ENCODE measurements around the gene CC2D2B.

Gene CC2D2B

DNA sequence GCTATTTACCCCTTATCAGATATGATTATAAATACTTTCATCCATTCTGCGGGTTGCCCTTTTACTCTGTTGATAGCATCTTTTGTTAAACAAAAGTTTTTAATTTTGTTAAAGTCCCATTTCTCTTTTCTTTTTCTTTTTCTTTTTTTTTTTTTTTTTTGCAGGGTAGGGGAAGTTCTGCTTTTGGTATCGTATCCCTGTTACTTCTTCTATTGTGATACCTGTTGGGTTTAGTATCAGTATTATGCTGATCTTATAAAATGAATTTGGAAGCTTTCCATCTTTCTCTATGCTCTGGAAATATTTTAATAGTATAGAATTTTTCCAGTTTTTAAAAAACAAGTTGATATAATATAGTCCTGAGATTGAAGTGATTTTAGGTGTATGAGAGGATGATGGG is 141.6 kb downstream of the CC2D2B start:
- Mint-ChIP-seq H3K27me3 (no peaks in the 10 kb centered on the region), H3K4me1 (peaks cover 50% of the 10 kb centered on the region), H3K9me3 (no peaks in the 10 kb centered on the region), H3K36me3 (peaks cover 23% of the 10 kb centered on the region), H3K4me3 (no peak overlapping the region), H3K27ac (no peak overlapping the region)
- ATAC-seq (ENCODE audit: low read depth) (peak; percentile 46), DNase-seq (ENCODE audit: low spot score in 2 of 2) (no peak)

DNA sequence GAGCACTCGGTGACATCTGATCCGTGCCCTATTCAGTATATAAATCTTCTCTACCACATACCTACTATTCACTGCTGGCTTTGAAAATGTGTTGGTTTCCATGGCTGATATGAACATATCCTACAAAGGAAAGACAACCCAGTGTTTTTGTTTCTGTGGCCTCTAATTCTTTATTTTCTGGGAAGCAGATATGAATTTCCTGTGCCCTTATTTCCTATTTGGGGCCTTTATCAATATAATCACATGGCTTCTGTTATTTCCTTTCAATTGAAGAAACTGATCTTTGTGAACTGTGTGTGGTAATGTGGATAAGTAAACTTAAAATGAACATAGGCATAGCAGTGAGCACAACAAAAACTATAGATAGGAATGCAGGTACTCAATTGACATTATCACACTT is 146.2 kb downstream of the CC2D2B start:
- Mint-ChIP-seq H3K9me3 (no peaks in the 10 kb centered on the region), H3K36me3 (peaks cover 28% of the 10 kb centered on the region), H3K4me1 (peaks cover 14% of the 10 kb centered on the region), H3K27me3 (no peaks in the 10 kb centered on the region), H3K27ac (no peak overlapping the region), H3K4me3 (no peak overlapping the region)
- no peak for ATAC-seq (ENCODE audit: low read depth)
- DNase-seq (ENCODE audit: low spot score in 2 of 2) = no peak

DNA sequence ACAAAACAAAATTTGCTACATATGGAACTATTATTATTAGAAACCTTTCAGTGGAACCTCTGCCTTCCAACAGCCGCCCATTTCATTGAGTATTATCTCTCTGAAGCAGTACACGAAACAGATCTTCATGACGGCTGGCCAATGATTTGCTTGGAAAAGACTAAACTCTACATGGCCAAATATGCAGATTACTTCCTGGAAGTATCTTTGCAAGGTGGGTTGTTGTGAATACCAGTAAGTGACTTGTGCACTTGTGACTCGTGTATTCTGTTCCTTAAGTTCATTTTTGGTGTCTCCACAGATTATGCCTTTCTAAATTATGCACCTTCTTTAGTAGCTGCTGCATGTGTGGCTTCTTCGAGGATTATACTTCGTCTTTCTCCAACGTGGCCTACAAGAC is 149.0 kb downstream of the CC2D2B start:
- Mint-ChIP-seq H3K27me3 (no peaks in the 10 kb centered on the region), H3K36me3 (peaks cover 29% of the 10 kb centered on the region), H3K4me3 (no peak overlapping the region), H3K9me3 (no peaks in the 10 kb centered on the region), H3K27ac (no peak overlapping the region), H3K4me1 (peaks cover 5% of the 10 kb centered on the region)
- DNase-seq (ENCODE audit: low spot score in 2 of 2) = no peak
- ATAC-seq (ENCODE audit: low read depth) = no peak

DNA sequence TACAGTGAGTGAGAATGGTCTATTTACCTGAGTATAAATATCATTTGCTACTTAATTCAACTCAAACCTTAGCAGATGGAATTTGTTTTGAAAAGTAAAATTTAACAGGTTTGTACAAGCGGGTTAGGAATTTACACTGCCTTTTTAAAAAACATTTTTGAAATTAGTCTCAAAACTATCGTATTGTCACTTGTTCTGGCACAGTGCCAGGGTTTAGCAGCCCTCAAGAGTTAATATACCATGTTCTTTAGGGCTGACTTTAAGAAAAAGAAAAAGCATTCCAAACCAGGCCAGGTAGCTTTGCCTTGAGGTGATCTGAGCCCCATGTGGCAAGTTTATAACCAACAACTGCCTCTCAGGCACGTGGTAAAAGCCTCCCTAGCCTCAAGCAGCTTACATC is 153.5 kb downstream of the CC2D2B start:
- ATAC-seq (ENCODE audit: low read depth) (no peak), DNase-seq (ENCODE audit: low spot score in 2 of 2) (no peak)
- H3K27ac Mint-ChIP-seq = no peak overlapping the region
- H3K9me3 Mint-ChIP-seq = no peaks in the 10 kb centered on the region
- no peaks in the 10 kb centered on the region for H3K27me3 Mint-ChIP-seq
- H3K4me1 Mint-ChIP-seq = no peaks in the 10 kb centered on the region
- peaks cover 30% of the 10 kb centered on the region for H3K36me3 Mint-ChIP-seq
- no peak overlapping the region for H3K4me3 Mint-ChIP-seq

DNA sequence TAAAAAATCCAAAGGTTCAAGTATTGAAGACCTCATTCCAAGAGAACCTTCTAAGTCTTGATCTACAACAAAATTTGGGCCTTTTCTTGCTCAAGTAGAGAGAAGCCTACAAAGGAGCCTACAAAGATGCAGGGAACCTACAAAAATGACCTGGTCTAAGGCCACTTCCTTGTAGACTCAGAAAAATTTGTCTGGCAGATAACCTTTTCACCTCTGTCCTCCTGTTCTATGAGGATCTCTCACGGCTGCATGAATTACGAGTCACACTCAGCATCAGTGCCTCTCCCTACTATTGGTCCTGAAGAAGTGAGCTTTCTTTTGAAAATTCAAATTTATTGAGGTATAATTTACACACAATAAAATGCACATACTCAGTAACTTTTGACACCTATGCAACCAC is 164.9 kb downstream of the CC2D2B start:
- no peak for ATAC-seq (ENCODE audit: low read depth)
- DNase-seq (ENCODE audit: low spot score in 2 of 2) = no peak
- no peaks in the 10 kb centered on the region for H3K27me3 Mint-ChIP-seq
- peaks cover 10% of the 10 kb centered on the region for H3K36me3 Mint-ChIP-seq
- H3K9me3 Mint-ChIP-seq = no peaks in the 10 kb centered on the region
- peaks cover 2% of the 10 kb centered on the region for H3K4me1 Mint-ChIP-seq
- H3K27ac Mint-ChIP-seq = no peak overlapping the region
- no peak overlapping the region for H3K4me3 Mint-ChIP-seq

DNA sequence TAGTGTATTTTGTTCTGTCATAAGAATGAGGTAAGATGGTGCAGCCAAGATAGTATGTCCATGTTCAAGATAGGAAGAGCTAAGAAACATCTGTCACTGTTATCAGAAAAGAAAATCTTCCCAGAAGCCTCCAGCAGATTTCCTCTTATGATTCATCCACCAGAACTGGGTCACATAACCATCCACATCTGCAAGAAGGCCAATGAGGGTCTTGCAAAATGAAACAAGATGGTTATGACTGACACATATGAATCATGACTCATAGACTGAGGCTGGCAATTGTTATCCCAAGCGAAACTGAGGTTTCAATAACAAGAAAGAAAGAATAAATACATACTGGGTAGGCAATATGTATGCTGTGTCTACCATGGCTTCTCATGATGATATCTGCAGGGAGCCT is 165.9 kb downstream of the CC2D2B start:
- H3K36me3 Mint-ChIP-seq = peaks cover 15% of the 10 kb centered on the region
- no peaks in the 10 kb centered on the region for H3K27me3 Mint-ChIP-seq
- no peak overlapping the region for H3K27ac Mint-ChIP-seq
- DNase-seq (ENCODE audit: low spot score in 2 of 2) = no peak
- H3K9me3 Mint-ChIP-seq = no peaks in the 10 kb centered on the region
- H3K4me1 Mint-ChIP-seq = peaks cover 2% of the 10 kb centered on the region
- no peak overlapping the region for H3K4me3 Mint-ChIP-seq
- no peak for ATAC-seq (ENCODE audit: low read depth)

DNA sequence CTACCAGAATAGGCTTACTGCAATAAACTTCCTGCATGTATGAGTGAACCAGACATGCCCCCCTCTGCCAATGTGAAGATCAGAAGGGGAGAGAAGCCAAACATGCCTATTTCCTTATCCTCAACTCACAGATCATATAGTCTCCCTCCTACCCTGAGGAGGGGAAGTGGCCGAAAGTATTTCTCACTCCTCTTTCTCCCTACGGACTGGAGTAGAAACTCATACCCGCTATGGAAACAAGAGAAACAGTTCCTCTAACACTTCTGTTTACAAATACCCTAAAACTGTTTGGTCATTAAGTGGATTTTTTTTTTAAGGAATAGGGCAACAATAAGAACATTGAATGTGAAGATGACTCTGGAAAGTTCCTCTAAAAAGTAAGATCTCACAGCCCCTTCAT is 167.0 kb downstream of the CC2D2B start:
- Mint-ChIP-seq H3K9me3 (no peaks in the 10 kb centered on the region), H3K4me1 (peaks cover 2% of the 10 kb centered on the region)

DNA sequence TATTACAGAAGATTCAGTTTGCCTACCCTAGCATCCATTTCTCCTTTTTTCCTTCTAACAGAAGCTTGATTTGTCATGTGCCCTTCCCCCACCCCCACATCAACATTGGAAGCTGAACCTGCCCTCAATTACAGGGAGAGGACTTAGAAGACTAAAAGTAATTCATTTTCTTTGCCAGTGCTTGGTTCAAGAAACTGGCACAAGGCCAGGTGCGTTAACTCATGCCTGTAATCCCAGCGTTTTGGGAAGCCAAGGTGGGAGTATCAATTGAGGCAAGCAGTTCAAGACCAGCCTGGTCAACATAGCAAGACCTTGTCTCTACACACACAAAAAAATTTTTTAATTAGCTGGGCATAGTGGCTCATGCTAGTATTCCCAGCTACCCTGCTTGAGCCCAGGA is 168.2 kb downstream of the CC2D2B start:
- peaks cover 22% of the 10 kb centered on the region for H3K36me3 Mint-ChIP-seq
- H3K4me3 Mint-ChIP-seq = no peak overlapping the region
- H3K9me3 Mint-ChIP-seq = no peaks in the 10 kb centered on the region
- DNase-seq (ENCODE audit: low spot score in 2 of 2) = no peak
- peaks cover 2% of the 10 kb centered on the region for H3K4me1 Mint-ChIP-seq
- H3K27me3 Mint-ChIP-seq = no peaks in the 10 kb centered on the region
- no peak overlapping the region for H3K27ac Mint-ChIP-seq
- ATAC-seq (ENCODE audit: low read depth) = no peak

More for the DNA sequence above, 167.0 kb downstream of the CC2D2B start:
- DNase-seq (ENCODE audit: low spot score in 2 of 2) (no peak), ATAC-seq (ENCODE audit: low read depth) (no peak)
- H3K27ac Mint-ChIP-seq = no peak overlapping the region
- H3K27me3 Mint-ChIP-seq = no peaks in the 10 kb centered on the region
- H3K36me3 Mint-ChIP-seq = peaks cover 17% of the 10 kb centered on the region
- no peak overlapping the region for H3K4me3 Mint-ChIP-seq

DNA sequence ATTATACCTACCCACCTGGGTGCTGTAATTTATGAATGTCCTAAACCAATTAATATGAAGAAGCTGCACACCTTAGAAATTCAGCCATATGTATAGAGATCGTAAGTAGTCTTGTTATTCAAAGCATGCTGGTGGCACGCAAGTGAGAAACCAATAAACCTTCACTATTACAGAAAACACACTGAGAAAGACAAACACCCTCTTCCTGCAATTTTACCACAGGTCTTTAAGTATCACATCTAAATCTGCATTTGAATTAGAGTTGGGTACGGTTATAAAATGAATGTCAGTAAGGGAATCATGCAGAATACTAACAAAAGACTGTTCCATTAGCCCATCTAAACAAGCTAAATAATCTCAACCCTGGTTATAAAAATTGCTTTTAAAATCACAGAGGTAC is 169.4 kb downstream of the CC2D2B start:
- Mint-ChIP-seq H3K4me3 (no peak overlapping the region), H3K9me3 (no peaks in the 10 kb centered on the region), H3K27ac (no peak overlapping the region), H3K4me1 (no peaks in the 10 kb centered on the region), H3K36me3 (peaks cover 27% of the 10 kb centered on the region), H3K27me3 (no peaks in the 10 kb centered on the region)
- ATAC-seq (ENCODE audit: low read depth) = no peak
- no peak for DNase-seq (ENCODE audit: low spot score in 2 of 2)

DNA sequence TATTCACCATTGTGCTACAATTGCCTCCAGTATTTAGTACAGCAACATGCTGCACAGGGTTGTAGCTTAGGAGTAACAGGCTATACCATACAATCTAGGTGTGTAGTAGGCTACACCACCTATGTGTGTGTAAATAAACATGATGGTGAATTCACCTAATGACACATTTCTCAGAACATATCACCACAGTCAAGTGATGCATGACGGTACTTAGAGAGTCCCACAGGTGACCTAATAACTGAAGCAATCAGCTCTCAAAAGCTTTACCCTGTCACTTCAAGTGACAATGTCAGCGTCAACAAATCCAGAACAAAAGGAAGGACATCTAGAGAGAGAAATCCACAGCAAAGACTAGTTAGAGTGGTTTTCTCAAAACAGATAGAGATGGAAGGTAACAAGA is 174.4 kb downstream of the CC2D2B start:
- H3K4me1 Mint-ChIP-seq = no peaks in the 10 kb centered on the region
- no peaks in the 10 kb centered on the region for H3K27me3 Mint-ChIP-seq
- H3K27ac Mint-ChIP-seq = no peak overlapping the region
- H3K36me3 Mint-ChIP-seq = peaks cover 40% of the 10 kb centered on the region
- ATAC-seq (ENCODE audit: low read depth) (no peak), DNase-seq (ENCODE audit: low spot score in 2 of 2) (no peak)
- no peaks in the 10 kb centered on the region for H3K9me3 Mint-ChIP-seq
- no peak overlapping the region for H3K4me3 Mint-ChIP-seq

All from memory B cell (primary cell).